Superior temporal gyrus (tissue), 1 donor: ENCODE data around the gene PTCH2.
"Not testable (repeated sequence)": the region's sequence is repeated elsewhere in the genome, so short reads cannot be mapped to it uniquely, and the experiment has no call there.

Experiments used
- DNase-seq: peaks from one replicate; pipeline ENCODE4 v3.0.0-alpha.2; 2016; ENCODE audit errors: extremely low spot score

Gene PTCH2

DNA sequence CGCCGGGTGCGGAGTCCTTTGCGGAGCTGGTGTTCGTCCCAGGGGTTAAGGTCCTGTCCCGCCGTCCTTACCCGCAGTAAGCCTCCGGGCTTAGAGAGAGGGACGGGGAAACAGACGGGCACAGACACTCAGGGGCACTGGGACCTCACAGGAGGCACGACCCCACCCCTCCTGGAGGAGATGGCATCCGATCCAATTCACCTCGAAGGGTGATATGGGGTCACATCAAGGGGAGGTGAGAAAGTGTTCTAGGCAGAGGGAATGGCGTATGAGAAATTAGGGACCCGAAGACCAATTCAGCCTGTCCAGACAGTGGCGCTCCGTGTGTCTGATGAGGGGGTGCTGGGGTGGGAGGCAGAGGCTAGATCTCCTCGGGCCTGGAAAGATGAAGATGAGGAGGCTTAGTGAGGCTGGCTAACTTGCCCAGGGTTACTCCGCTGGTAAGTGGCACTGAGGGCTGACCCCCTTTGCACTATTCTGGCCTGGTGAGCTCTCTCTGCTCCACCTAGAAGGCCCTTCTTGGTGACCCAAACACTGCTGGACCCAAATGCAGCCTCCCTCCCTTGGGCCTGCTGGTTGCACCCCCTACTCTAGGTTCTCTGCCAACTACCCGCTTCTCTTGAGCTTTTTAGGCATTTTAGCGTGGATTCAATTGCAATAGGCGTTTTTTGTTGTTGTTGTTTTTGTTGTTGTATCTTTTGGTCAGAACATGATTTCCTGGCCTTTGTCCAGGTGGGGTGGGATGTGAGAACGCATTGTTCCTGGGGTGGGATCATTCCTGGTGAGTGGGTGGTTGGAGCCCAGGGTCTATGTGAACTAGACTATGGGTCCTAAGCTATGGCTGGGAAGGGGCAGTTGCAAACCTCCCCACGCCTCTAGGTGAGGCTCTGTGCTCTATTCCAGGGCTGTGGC, 22.5 kb downstream of the PTCH2 start:
- peak; percentile 8 for DNase-seq

DNA sequence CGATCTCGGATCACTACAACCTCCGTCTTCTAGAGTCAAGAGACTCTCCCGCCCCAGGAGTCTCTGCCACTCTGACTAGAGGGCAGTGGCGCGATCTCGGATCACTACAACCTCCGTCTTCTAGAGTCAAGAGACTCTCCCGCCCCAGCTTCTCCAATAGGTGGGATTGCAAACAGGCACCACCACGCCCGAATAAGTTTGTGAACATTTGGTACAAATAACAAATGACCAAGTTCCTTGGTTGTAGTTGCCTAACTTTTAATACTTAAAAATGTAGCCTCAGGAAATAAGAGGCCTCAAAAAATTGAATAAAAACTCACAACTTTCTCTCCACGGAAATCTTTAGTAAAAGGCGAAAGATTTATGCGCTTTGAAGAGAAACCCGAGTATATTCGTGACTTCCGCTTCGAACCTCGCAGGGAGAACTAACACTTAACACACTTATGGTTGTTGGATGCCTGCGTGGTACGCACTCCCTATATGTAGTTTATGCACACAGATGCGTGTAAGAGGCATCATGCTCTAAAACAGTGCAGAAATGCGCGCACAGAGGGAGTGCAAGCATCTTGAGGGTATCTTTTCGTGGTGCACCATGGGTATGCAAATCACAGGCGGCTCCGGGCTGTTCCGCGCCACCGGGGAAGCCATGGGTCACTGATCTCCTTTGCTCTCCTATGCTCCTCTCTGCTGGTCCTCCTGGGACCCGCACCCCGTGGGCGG, 23.3 kb downstream of the PTCH2 start:
- DNase-seq = peak; percentile 94

DNA sequence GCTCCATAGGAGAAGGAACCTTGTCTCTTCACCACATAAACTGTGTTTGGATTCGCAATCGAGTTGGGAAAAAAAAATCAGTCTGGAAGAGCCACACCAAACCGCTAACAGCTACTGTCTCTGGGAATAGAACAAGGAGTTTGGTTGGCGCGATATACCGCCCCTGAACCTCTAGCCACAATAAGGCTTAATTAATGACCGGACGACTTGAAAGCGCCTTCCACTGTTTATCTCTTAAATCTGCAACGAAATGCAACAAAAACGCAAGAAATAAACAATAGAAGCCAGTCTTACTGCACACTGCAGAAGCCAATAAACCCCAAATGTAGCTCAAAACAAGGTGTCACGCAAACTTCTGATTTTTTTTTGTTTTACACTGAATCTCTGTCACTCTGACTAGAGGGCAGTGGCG, 23.9 kb downstream of the PTCH2 start:
- peak; percentile 66 for DNase-seq

GRCh38 chr1:44817771-44818495, 25.1 kb downstream of the PTCH2 start:
- no peak for DNase-seq

DNA sequence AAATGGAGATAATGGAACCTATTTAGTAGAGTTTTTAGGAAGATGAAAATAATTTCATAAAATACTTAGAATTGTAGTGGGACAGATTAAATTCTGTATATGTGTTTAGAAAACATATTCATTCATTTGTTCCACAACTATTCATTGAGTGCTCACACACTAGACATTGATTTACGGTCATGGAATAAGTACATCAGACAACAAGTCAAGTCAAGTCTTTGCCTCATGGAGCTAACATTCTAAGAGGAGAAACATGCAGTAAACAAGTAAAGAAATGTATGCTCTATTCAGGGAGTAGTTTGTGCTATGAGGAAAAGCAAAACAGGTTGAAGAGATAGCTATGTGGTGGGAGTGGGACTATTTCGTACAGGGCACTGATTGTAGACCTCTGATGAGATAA, 25.7 kb downstream of the PTCH2 start:
- DNase-seq = no peak

- not testable (repeated sequence) for DNase-seq
Measured at GRCh38 chr1:44815926-44816325, 27.1 kb downstream of the PTCH2 start.

DNA sequence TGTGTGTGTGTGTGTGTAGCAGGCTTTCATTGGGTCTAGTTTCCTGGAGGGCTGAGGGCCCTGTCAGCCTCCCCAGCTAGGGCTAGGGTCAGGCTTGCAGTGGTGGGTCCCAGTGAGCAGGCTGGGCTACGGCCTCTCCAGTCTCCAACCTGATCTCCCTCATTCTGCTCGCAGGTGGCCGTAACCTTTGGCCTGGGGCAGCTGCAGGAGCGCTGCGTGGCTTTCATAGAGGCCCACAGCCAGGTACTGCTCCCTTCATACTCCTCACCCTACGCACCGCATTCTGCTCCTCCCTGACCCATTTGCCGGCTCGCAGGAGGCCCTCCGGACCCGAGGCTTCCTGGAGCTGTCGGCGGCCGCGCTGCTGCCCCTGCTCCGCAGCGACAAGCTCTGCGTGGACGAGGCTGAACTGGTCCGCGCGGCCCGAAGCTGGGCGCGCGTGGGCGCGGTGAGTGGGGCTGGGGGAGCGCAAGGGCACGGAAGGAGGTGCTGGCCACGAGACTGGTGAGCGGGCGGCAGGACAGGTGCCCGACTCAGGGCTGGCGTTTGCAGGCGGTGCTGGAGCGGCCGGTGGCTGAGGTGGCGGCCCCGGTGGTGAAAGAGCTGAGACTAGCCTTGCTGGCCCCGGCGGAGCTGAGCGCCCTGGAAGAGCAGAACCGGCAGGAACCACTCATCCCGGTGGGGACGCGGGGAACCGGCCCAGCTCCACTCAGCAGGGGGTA, 30.1 kb downstream of the PTCH2 start:
- no peak for DNase-seq

DNA sequence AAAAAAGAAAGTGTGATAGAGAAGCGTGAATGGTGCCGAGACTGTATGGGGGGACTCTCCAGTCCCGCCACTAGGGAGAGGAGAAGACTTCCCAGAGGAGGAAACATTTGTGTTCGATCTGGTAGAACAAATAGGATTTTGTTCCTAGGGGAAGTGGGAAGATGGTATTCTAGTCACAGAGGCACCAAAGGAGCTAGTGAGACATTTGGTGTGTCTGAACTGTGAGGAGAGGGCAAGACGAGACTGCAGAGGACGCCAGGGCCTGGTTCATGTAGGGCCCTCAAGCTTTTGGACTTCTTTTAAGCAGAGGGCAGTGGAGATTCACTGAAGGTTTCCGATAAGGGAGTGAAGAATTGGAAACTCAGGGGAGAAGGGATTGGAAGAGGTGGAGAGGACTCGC, 31.8 kb downstream of the PTCH2 start:
- DNase-seq = no peak

- not testable (repeated sequence) for DNase-seq
Measured at GRCh38 chr1:44810762-44811105, 32.3 kb downstream of the PTCH2 start.

GRCh38 chr1:44810101-44810761, 32.8 kb downstream of the PTCH2 start:
- no peak for DNase-seq

DNA sequence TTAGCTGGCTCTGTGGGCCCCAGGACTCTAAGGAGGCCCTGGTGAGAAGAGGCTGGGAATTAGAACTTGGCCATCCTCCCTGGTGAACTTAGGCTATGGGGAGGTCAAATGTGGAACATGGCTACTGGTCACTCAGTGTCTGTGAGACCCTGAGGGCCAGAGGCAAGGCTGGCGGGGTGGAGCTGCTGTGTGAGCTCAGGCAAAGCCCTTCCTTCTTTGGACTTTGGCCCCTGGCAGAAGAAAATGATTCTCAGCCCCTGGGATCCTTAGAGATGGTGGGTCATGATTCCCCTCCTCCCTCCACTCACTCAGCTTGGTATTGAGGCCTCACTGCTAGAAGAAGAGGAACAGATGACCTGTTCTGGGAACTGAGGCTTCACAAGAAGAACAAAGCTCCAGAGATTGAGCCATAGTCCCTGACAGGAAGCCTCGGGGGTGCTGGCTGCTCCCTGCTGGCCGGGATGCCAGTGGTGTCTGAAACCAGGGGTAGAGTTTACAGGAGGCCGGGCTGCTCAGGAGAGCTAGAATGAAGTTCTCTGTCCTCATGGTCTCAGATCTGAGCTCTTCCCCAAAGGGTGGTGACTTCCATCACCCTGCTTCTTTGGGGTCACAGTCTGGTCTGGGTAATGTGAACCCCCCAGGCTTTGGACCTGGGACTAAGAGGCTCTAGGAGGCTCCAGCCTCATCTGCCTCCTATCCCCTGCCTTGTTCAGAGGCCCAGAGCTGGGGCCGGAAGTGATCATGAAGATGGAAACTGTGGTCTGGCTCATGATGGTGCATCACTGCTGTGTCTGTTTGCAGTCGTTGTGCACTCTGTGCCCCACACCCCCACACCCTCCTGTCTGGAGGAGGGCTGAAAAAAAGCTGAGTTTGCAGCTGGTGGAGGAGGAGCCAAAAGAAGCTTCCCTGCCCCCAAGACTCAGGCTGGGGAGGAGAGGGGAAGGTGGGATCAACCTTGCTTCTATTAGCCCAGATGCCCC, 33.8 kb downstream of the PTCH2 start:
- no peak for DNase-seq

- peak; percentile 74 for DNase-seq
Measured at GRCh38 chr1:44808063-44808937, 34.8 kb downstream of the PTCH2 start, which contains the start of gene BTBD19. Gene BTBD19, plus strand, starts transcription at chr1:44808523. Its CDS starts 298 bp downstream, at chr1:44808821.

DNA sequence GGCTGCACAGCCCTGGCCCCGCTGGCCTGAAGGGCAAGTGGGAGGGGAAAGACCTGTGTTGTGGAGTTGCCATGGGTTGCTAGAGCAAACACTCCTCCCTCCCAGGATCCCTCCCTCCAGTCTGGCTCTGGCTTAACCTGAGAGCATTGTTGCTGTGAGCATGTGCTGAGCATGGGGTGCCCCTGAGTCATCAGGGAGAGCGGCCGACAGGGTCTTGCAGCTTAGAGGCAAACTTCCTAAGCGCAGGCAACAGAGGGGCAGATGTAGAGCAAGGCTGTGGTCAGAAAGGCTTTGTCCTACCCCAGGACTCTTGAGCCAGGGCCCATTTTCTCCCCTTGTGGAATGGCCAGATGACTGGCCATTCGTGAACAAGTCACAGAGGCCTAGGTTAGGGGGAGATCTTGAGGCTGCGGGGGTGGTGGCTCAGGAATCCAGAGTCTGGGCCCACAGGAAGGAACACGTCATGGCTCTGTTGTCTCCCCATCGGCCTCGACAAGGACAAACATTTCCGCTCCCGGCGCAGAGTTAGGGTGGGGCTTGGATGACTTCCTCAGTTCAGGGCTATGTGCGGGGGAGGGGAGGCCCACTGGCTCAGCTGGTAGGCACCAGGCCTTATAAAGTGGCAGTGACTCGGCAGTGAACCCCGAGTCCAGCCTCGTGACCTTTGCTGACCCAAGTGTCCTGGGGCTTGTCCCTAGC, 35.5 kb downstream of the PTCH2 start:
- peak; percentile 45 for DNase-seq

DNA sequence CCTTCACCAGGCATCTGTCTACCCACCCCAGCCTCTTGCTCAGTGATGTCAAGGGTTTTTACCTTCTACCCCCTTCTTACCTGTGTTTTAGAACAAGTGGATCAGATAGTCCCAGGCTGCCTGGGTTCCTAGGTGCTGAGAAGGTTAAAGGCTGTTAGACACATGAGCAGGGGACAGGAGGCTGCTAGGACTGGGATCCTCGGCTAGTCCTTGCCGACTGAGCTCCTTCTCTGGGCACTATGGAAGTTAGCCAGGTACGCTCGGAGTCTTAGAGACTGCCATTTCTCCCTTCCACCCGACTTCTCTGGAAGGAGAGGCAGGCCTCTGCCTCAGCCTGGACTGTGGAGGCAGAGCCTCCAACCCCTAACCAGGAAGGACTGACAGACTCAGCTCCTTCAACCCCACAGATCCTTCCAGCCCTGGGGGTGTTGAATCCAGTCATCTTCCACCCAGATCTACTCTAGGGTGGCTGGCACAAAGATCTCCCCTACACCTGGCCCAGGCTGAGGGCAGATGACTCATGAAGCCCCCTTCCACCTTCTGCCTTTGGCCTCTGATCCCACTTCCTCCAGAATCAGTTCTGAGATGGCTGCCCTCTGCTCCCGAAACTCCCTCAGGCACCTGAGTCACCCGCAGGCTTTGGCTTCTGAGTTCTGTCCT, 36.2 kb downstream of the PTCH2 start, which contains the start of gene DYNLT4:
DYNLT4 (minus strand) TSS at position 648 of the 660 bp plus-strand sequence. CDS start 683 bp downstream, outside the sequence.
- DNase-seq = no peak

DNA sequence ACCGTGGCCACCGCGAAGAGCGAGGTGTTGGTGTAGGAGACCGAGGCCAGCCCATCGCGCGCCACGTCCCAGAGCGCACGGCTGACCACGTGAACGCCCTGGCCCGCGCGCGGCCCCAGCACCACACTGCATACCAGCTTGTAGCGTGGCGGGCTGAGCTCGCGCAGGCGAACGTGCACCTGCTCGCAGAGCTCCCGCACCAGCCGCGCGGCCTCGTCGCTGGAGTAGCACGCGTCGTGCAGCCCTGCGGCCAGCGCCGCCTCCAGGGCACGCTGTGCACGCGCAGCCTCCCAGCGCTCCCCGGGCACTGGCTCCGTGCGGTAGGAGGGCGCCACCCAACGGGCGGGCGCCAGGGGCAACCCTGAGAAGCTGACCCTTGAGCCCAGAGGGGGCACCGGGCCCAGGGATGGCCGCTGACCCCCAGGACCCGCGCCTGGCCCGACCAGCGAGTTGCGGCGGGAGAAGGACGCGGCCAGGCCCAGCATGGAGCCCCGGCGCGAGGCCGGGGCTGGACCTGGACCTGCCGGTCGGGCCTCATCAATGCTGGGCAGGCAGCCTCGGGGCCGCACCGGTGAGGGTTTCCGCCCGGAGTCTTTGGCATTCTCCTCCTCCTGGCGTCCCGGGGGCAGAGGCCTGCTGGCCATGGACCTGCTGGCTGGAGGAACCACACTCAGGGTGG, 36.9 kb downstream of the PTCH2 start:
- DNase-seq = no peak

- no peak for DNase-seq
Measured at GRCh38 chr1:44805311-44806024, 37.6 kb downstream of the PTCH2 start.
